Esophagus squamous epithelium (tissue), 4 donors: ENCODE results near the gene SAPCD2.

Source experiments
- CTCF ChIP-seq, 6 experiments: fragments of 450-650 bp in 4 of 6; fragments of 200-600 bp in 2 of 6; sonication (generic) in 2 of 6; IDR thresholded peaks; one replicate each; pipeline ENCODE4 v1.5.1; 2016 to 2019; ENCODE audit warnings: antibody characterized with exemption in 6 of 6, mild to moderate bottlenecking in 4 of 6, moderate library complexity in 4 of 6
- POLR2A ChIP-seq, 4 donors: fragments of 450-650 bp; IDR thresholded peaks; one replicate each; pipeline ENCODE4 v1.6.1; 2017; ENCODE audit warnings: antibody characterized with exemption in 4 of 4, mild to moderate bottlenecking in 4 of 4, moderate library complexity in 3 of 4

GRCh38 chr9:137095664-137096517 lies 25.5 kb upstream of the SAPCD2 start:
- TF ChIP-seq CTCF (IDR thresholded peaks at IDR 0.05) (peak in 3 of 6 experiments; percentile 9 to 19 (median 15)), POLR2A (IDR thresholded peaks at IDR 0.05) (no peak)
